HCT116 (cell line): ENCODE results near the gene DLG2. TPM values are rescaled to one million over a fixed set of nuclear protein-coding genes. Genes with fewer than 3 reads are reported as not detected.

ENCODE experiments used
- ATAC-seq: fragments of 200-7000 bp; cut with Tn5 transposase; 2 replicates; pipeline ENCODE4 v1.9.1; 2020; ENCODE audit warnings: mild to moderate bottlenecking, moderate library complexity
- BruUV-seq: library from RNA; stranded (reverse); fragments of 400-500 nt; replicated peaks from 2 replicates; lab custom pipeline; 2021; lab: Mats Ljungman, UMichigan
- CTCF ChIA-PET: fragments of 300-600 bp; sonication (Branson Sonifier 250); formaldehyde crosslinking; loops from one replicate; lab custom pipeline; 2021; ENCODE audit warnings: antibody characterized with exemption; lab: Charles Lee
- POLR2A ChIA-PET: fragments of 300-600, 350-600 bp; sonication (Branson Sonifier 250); formaldehyde crosslinking; loops from one replicate; lab custom pipeline; 2021; ENCODE audit warnings: antibody characterized with exemption; lab: Charles Lee
- RAD21 ChIA-PET, 2 experiments: fragments of 300-600 bp; sonication (Branson Sonifier 250); formaldehyde crosslinking; loops; one replicate each; lab custom pipeline; 2023; ENCODE audit warnings: low total read pairs in 2 of 2; ENCODE audit not compliant: uncharacterized antibody in 2 of 2, unreplicated experiment in 2 of 2, low non-redundant PET in 1 of 2; lab: Charles Lee
- DNase-seq: peaks from one replicate; pipeline ENCODE4 v3.0.0-alpha.2; 2010; ENCODE audit warnings: low read depth, low spot score
- H2AFZ ChIP-seq: fragments of 200-600 bp; shearing (Covaris generic), sonication (generic); 2 replicates; pipeline ENCODE4 v1.6.1; 2017; ENCODE audit warnings: low read depth, mixed run types, mixed read lengths, antibody characterized with exemption, low read length; ENCODE audit not compliant: poor library complexity, severe bottlenecking
- H3K27ac ChIP-seq: 2 replicates; pipeline ENCODE4 v1.5.1; 2012; ENCODE audit warnings: low read depth, low read length
- H3K27me3 ChIP-seq: fragments of 200-600 bp; sonication (generic); 2 replicates; pipeline ENCODE4 v1.6.1; 2016; ENCODE audit warnings: mixed run types, low read length, mixed read lengths; ENCODE audit not compliant: insufficient read depth
- H3K36me3 ChIP-seq, 2 experiments: fragments of 200-500 bp in 1 of 2; fragments of 200-600 bp in 1 of 2; sonication (Bioruptor generic) in 1 of 2; sonication (generic) in 1 of 2; 2 replicates each; pipeline versions ENCODE4 v1.5.1 to v1.6.1; 2014 to 2016; ENCODE audit warnings: low read length in 2 of 2, inconsistent platforms in 1 of 2, mixed read lengths in 1 of 2, mixed run types in 1 of 2; ENCODE audit not compliant: insufficient read depth in 2 of 2, control insufficient read depth in 1 of 2
- H3K4me1 ChIP-seq, 2 experiments: fragments of 200-600 bp in 1 of 2; sonication (generic) in 1 of 2; 2 replicates each; pipeline versions ENCODE4 v1.5.1 to v1.6.1; 2012 to 2017; ENCODE audit warnings: low read length in 2 of 2, inconsistent platforms in 1 of 2, mild to moderate bottlenecking in 1 of 2, mixed read lengths in 1 of 2, mixed run types in 1 of 2, moderate library complexity in 1 of 2; ENCODE audit not compliant: insufficient read depth in 2 of 2, control insufficient read depth in 1 of 2
- H3K4me2 ChIP-seq: fragments of 200-600 bp; sonication (generic); 2 replicates; pipeline ENCODE4 v1.6.1; 2017; ENCODE audit warnings: mixed run types, low read length, mixed read lengths
- H3K4me3 ChIP-seq, 2 experiments: fragments of 200-600 bp in 1 of 2; sonication (generic) in 1 of 2; replicated peaks in 1 of 2; 2 replicates each; pipeline ENCODE4 v1.5.1; 2011 to 2016; ENCODE audit warnings: low read length in 2 of 2, control low read depth in 1 of 2, low read depth in 1 of 2, mild to moderate bottlenecking in 1 of 2, mixed read lengths in 1 of 2, mixed run types in 1 of 2
- H3K79me2 ChIP-seq: fragments of 200-600 bp; sonication (generic); 2 replicates; pipeline ENCODE4 v1.6.1; 2017; ENCODE audit warnings: mild to moderate bottlenecking, mixed run types, low read length, moderate library complexity, mixed read lengths; ENCODE audit not compliant: insufficient read depth
- H3K9ac ChIP-seq: fragments of 200-600 bp; sonication (generic); 2 replicates; pipeline ENCODE4 v1.6.1; 2016; ENCODE audit warnings: low read length, mixed read lengths
- H3K9me2 ChIP-seq: fragments of 200-600 bp; sonication (generic), shearing (Covaris generic); 2 replicates; pipeline ENCODE4 v1.6.1; 2017; ENCODE audit warnings: mixed run types, mild to moderate bottlenecking, moderate library complexity; ENCODE audit not compliant: insufficient read depth
- H3K9me3 ChIP-seq, 2 experiments: fragments of 200-500 bp in 1 of 2; fragments of 200-600 bp in 1 of 2; sonication (Bioruptor generic) in 1 of 2; sonication (generic) in 1 of 2; 2 replicates each; pipeline ENCODE4 v1.6.1; 2014 to 2017; ENCODE audit warnings: low read length in 2 of 2, mixed read lengths in 2 of 2, inconsistent platforms in 1 of 2, low read depth in 1 of 2, mild to moderate bottlenecking in 1 of 2, mixed run types in 1 of 2, moderate library complexity in 1 of 2; ENCODE audit not compliant: control insufficient read depth in 1 of 2, insufficient read depth in 1 of 2
- H4K20me1 ChIP-seq: fragments of 200-600 bp; sonication (generic), shearing (Covaris generic); 2 replicates; pipeline ENCODE4 v1.6.1; 2017; ENCODE audit warnings: mixed run types, mild to moderate bottlenecking, moderate library complexity; ENCODE audit not compliant: insufficient read depth
- CBX3 ChIP-seq: IDR thresholded peaks from 2 replicates; pipeline ENCODE4 v1.6.1; 2012; ENCODE audit warnings: low read depth
- CEBPB ChIP-seq: IDR thresholded peaks from 2 replicates; pipeline ENCODE4 v1.6.1; 2012; ENCODE audit warnings: low read depth
- EGR1 ChIP-seq: IDR thresholded peaks from 2 replicates; pipeline ENCODE4 v1.6.1; 2012; ENCODE audit warnings: low read depth
- ELF1 ChIP-seq: IDR thresholded peaks from 2 replicates; pipeline ENCODE4 v1.6.1; 2012; ENCODE audit warnings: low read depth, borderline replicate concordance
- EZH2 ChIP-seq: fragments of 200-600 bp; sonication (generic); IDR thresholded peaks from 2 replicates; pipeline ENCODE4 v1.6.1; 2017; ENCODE audit warnings: antibody characterized with exemption, mixed run types
- EZH2phosphoT487 ChIP-seq: fragments of 200-600 bp; IDR thresholded peaks from 2 replicates; pipeline ENCODE4 v1.6.1; 2018; ENCODE audit warnings: antibody characterized with exemption, borderline replicate concordance
- FOSL1 ChIP-seq: IDR thresholded peaks from 2 replicates; pipeline ENCODE4 v1.6.1; 2012; ENCODE audit warnings: low read depth
- JUND ChIP-seq: IDR thresholded peaks from 2 replicates; pipeline ENCODE4 v1.6.1; 2012
- POLR2A ChIP-seq: IDR thresholded peaks from 2 replicates; pipeline ENCODE4 v1.7.0; 2011; ENCODE audit warnings: borderline replicate concordance; ENCODE audit not compliant: insufficient read depth, insufficient read length; ENCODE audit errors: extremely low read depth
- RAD21 ChIP-seq: IDR thresholded peaks from 2 replicates; pipeline ENCODE4 v1.6.1; 2012; ENCODE audit warnings: low read depth, mild to moderate bottlenecking
- REST ChIP-seq: IDR thresholded peaks from 2 replicates; pipeline ENCODE4 v1.6.1; 2012; ENCODE audit warnings: low read depth
- SIN3A ChIP-seq: IDR thresholded peaks from 2 replicates; pipeline ENCODE4 v1.6.1; 2012; ENCODE audit warnings: low read depth
- SRF ChIP-seq: IDR thresholded peaks from 2 replicates; pipeline ENCODE4 v1.6.1; 2012; ENCODE audit warnings: low read depth
- TCF7L2 ChIP-seq: IDR thresholded peaks from 2 replicates; pipeline ENCODE4 v1.7.0; 2011; ENCODE audit warnings: borderline replicate concordance, inconsistent platforms; ENCODE audit not compliant: insufficient read depth, insufficient read length; ENCODE audit errors: extremely low read depth
- YY1 ChIP-seq: IDR thresholded peaks from 2 replicates; pipeline ENCODE4 v1.6.1; 2011; ENCODE audit warnings: low read length, low read depth, moderate library complexity, mild to moderate bottlenecking; ENCODE audit not compliant: insufficient replicate concordance; ENCODE audit errors: extremely low read depth
- ZFX ChIP-seq: fragments of 450-650 bp; IDR thresholded peaks from 2 replicates; pipeline ENCODE4 v1.6.1; 2017
- ZNF274 ChIP-seq: fragments of 200-500 bp; sonication (Bioruptor generic); IDR thresholded peaks from 2 replicates; pipeline ENCODE4 v1.6.1; 2014; ENCODE audit warnings: mild to moderate bottlenecking, low read depth, low read length, inconsistent platforms
- intact Hi-C: fragments of 100-400 bp; cut with micrococcal nuclease; formaldehyde crosslinking; loops from 2 replicates; pipeline ENCODE4 v1.10.0; 2022
- total RNA-seq: library from RNA; stranded (reverse); gene quantifications from one replicate; pipeline ENCODE4 v1.2.1, GENCODE V29; 2021; ENCODE audit not compliant: unreplicated experiment
- TF ChIP-seq, protein P1 (sequence below): IDR thresholded peaks from 2 replicates; pipeline ENCODE4 v1.6.1; 2012

Gene DLG2
- total RNA-seq, 1 experiment from 2014 or later, result 2.4 TPM

GRCh38 chr11:84645988-84646694 lies 981.0 kb downstream of the DLG2 start (continued):
- TF ChIP-seq ELF1 (no peak), EZH2 (no peak), EGR1 (no peak)
- TF ChIP-seq, protein P1, sequence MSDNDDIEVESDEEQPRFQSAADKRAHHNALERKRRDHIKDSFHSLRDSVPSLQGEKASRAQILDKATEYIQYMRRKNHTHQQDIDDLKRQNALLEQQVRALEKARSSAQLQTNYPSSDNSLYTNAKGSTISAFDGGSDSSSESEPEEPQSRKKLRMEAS, result no peak
- TF ChIP-seq, all 23 proteins: peak for 0

DNA sequence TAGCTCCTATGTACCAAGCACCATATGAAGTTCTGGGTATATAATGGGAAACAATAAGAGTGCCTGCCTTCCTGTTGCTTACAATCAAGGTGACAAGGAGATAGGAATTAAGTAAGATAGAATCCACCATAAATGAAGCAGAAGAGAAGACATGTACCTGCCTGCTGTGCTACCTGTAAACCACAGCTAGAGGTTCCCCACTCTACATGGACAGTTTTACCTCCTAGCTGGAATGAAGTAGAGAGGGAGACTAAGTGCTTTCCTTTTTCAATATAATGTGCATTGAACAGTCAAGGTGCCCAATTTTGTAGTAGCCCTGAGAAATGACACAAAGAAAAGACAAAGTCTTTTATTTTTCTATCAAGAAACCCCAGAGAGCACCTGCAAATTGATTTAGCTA lies 984.6 kb downstream of the DLG2 start:
- Histone ChIP-seq H3K79me2 (no peaks in the 10 kb centered on the region), H3K9me3 (no peaks in the 10 kb centered on the region), H3K9me2 (no peaks in the 10 kb centered on the region), H3K4me3 (no peak overlapping the region), H3K4me2 (no peak overlapping the region), H4K20me1 (no peaks in the 10 kb centered on the region), H3K9ac (no peak overlapping the region), H3K36me3 (no peaks in the 10 kb centered on the region), H2AFZ (no peak overlapping the region), H3K27me3 (no peaks in the 10 kb centered on the region), H3K27ac (no peak overlapping the region), H3K4me1 (no peaks in the 10 kb centered on the region)
- intact Hi-C loops, result no loop called here
- ChIA-PET RAD21 (no interaction called here), POLR2A (no interaction called here), CTCF (no interaction called here)
- BruUV-seq, result no TSS peak
- TF ChIP-seq SIN3A, result no peak
- TF ChIP-seq JUND, result no peak
- TF ChIP-seq ELF1, result no peak
- TF ChIP-seq EGR1, result no peak
- no peak for TF ChIP-seq CEBPB
- TF ChIP-seq POLR2A, result no peak
- no peak for TF ChIP-seq TCF7L2
- TF ChIP-seq ZFX, result no peak
- TF ChIP-seq RAD21, result no peak
- TF ChIP-seq CBX3, result no peak
- TF ChIP-seq REST, result no peak
- TF ChIP-seq YY1, result no peak
- TF ChIP-seq, protein P1, result no peak
- no peak for TF ChIP-seq EZH2phosphoT487
- TF ChIP-seq FOSL1, result no peak
- no peak for TF ChIP-seq SRF
- TF ChIP-seq EZH2, result no peak
- TF ChIP-seq ZNF274, result no peak
- ATAC-seq, result no peak
- no peak for DNase-seq
